Measurements from ENCODE around the gene WDR37.

The WDR37 gene

DNA sequence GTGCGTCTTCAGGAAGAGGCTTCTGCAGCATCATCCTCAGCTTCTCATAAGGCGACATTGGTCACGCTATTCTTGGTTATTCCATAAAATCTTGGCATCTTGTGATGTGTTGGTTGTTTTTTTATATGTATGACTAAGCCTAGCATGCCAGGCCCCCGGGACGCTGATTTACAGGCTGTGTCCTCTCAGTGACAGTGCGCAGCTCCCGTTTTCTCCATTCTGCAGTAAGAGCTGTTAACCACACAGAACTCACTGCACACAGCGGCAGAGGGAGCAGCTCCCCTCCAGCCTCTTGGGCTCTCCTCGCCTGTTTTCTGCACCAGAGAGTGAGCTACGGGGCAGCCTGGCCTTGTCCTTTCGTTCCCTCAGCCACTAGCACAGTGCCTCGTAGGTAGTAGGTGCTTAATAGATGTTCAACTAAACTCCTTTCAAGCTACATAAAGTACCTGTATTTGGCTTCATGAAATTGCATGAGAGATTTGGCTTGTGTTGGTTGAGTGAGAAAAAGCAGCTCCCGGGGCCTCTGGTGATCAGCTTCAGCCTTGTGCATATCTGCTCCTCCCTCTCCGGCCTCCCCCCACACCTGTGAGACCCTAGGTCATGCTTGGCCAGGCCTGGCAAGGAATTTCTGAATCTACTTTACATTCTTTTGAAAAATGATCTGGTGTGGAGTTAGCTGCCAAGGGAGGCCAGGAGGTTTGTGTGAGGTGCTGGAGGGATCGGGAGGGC lies 116.2 kb downstream of the WDR37 start:
- DNase-seq = no peak

DNA sequence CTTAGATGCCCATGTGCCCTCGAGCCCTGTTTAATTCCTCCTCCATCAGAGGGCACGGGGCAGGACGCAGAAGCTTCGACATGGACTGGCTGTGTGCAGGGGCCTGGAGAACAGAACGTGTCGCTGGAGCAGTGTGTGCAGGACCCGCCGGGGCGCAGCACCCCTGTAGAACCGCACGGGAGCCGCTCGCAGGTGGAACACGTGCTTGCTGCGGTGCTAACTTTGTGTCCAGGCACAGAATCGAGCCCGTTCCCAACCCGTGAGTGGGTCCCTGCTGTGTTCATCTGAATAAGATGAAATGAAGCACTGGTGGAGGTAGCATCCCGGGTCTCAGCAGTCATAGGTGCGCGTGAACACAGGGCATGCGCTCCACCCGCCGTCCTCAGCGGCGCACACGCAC lies 116.9 kb downstream of the WDR37 start:
- DNase-seq = no peak

DNA sequence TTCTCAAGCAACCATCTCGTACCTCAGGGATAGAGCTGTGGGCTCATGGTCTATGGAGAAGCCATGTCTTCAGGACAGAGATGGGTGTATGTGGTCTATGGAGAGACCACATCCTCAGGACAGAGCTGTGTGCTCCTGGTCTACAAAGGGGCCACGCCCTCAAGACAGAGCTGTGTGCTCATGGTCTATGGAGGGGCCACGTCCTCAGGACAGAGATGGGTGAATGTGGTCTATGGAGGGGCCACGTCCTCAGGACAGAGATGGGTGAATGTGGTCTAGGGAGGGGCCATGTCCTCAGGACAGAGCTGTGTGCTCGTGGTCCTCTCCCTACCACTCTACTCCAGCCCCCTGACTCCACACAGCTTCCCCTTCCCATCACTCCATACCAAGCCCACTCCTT lies 117.8 kb downstream of the WDR37 start:
- no peak for DNase-seq

DNA sequence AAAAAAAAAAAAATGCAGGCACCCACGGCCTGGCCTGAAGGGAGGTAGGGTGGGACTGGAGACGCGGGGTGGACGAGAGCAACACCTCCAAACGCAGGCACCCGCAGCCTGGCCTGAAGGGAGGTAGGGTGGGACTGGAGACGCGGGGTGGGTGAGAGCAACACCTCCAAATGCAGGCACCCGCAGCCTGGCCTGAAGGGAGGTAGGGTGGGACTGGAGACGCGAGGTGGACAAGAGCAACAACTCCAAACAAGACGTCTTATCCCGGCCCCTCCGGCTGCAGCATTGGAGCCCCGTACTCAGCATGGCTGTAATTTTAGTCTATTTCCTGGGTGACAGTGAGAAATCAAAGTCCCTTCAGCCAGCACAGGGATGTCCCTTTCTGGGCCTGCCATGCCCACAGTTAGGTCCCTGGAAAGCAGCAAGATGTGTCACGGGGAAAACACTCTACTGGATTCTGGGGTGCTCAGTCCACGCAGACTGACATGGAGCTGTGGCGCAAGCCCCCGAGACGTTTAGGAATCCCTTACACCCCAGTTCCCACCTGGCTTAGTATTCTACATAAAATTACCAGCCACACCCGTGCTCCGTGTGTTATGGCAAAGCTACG lies 119.9 kb downstream of the WDR37 start:
- DNase-seq = no peak

DNA sequence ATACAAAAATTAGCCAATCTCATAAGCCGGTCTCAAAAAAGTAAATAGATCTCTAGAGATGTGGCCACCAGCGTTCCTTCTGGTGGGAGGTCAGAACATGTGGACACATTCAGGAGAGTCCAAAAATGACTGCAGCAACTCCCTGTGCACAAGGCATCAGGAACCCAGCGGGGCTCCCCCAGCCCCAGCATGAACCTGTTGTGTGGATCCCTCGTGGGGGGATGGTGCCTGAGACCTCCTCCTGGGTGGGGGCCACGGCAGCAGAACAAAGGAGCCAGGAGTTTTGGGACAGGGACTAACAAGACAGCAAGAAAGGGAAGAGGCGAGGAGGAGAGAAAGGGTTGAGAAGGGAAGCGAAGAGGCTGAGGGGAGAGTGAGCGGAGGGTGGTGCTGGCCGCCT lies 121.8 kb downstream of the WDR37 start:
- no peak for DNase-seq

DNA sequence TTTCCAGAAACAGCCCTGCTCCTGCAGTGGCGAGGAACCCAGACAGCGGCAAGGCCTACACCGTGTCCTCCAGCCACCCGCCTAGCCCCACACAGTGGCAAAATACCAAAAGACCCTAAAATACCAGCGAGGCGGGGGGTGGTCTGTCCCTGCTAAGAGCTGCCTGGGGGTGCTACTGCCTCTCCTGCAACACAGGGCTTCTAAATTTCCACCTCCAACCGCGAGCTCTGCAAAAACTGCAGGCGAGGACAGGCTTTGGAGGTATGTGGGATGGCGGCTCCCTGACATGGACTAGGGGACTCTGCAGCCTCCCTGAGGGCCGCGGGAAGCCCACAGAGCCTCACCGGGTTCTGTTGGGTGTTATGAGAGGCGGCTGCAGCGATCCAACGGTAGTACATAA lies 122.3 kb downstream of the WDR37 start:
- DNase-seq = no peak

DNA sequence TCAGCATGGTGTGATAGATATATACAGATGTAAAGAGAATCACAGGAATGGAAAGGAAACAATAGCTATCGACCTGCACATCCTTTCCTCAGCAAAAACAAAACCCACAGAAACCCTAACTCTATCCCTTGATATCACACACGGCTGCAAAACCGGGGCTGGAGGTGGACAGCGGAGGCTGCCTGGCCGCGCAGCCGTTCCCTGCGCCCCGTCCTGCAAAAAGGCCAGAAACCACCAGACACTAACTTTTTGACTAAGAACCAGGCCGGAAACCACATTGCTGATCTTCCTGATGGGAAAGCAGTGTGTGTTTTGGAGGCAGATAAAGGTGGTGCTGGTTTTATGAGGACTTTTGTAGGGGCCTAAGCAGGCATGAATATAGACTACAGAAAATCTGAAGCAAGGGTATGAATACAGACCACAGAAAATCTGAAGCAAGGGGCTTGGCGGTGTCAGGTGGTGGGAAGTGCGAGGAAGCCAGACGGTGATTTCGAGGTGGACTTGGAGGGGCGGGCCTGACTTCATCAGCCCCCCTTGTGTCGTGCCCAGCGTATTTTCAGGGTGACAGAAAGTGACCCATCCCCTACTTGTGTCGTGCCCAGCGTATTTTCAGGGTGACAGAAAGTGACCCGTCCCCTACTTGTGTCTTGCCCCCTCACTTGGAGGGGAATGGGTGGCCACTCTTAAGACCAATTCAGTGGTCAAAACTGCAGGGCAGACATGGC lies 123.3 kb downstream of the WDR37 start:
- no peak for DNase-seq

DNA sequence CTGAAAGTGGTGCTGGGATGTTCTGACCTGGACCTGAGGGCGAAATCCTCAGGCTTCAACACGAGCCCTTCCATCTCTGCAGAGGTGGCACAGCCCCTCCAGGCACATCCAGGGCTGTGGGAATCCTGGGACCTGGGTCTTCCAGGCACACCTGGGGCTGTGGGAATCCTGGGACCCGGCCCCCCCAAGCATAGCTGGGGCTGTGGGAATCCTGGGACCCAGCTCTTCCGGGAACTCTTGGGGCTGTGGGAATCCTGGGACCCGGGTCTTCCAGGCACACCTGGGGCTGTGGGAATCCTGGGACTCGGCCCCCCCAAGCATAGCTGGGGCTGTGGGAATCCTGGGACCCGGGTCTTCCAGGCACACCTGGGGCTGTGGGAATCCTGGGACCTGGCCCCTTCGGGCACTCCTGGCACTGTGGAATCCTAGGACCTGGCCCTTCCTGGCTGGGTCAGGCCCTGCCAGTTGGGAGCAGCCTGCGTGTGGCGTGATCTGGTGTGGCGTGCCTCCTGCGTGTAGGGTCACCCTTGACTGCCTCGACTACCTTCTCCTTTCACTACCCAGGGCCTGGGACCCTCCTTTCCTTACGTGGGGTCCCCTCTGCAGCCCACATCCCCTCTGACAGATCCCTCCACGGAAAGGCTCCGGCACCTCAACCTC lies 124.0 kb downstream of the WDR37 start:
- no peak for DNase-seq

DNA sequence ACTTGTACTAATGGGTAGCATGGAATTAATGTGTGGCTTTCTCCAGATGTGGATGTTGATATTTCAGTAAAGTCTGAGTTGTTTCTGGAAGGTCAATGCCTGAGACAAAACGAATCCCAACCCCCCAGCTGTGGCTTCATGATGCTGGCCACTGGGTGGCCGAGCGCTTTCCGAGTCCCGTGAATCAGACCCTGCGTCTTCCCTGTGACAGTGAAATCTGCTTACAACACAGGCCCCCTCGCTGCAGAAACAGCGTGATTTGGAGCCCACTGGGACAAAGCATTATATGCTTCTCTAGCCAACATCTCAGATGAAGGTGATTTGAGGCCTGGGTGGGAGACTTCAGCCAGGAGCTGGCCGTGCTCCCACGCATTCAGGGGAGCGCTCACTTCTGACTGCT lies 124.7 kb downstream of the WDR37 start:
- peak; percentile 15 for DNase-seq

All from RPMI8226 (cell line).